ENCODE data around the gene IL1R2.
"Not testable (repeated sequence)": the region's sequence is repeated elsewhere in the genome, so short reads cannot be mapped to it uniquely, and the experiment has no call there.

Gene IL1R2

DNA sequence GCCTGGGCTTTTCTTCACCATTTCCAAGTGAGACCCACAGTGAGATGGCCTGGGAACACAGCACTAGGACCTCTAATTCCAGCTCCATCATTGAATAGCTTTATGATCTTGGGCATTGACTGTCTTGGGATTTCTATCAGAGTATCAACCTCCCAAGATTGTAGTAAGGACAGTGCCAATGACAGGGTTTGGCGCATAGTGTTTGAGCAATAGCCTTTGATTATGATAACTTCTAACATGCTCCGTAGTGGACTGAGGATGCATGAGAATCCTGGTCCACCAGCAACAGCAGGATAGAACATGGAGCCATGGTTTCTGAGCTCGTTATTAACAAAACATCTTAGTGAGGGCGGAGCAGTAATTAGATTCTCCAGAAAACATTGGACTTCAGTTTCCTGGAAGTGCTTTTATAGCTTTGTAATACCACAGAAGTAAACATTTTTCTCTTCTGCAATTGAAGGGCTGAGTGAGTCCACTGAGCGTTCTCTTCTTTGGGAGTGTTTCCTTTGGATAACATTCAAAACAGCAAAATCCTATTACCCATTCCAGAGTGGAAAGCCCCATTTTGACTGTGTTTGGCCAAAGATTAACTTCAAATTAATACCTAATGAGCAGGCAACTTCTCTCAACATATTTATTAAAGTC lies 63.7 kb downstream of the IL1R2 start:
- H3K27ac ChIP-seq: no peak overlapping the region
- no peak for DNase-seq (ENCODE audit: low read depth, low spot score)

DNA sequence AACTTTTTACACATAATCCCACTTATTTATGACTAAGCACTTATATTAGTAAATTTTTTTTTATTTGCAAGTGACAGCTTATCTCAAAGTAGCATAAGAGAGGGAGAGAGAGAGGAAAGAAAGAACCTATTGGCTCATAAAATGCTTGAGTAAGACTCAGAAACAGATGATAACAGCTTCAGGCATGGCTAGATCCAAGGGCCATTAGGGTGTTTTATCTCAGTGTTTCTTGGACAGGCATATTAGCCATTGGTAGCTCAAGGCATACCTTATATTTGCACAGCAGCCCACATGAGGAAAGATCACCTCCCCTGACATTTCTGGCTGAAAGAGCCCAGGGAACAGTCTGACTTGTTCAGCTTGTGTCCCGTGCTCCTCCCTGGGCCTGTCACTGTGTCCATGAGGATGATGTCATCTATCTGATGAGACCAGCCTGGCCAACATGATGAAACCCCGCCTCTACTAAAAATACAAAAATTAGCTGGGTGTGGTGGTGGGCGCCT lies 64.4 kb downstream of the IL1R2 start:
- no peak for DNase-seq (ENCODE audit: low read depth, low spot score)
- H3K27ac ChIP-seq: no peak overlapping the region

DNA sequence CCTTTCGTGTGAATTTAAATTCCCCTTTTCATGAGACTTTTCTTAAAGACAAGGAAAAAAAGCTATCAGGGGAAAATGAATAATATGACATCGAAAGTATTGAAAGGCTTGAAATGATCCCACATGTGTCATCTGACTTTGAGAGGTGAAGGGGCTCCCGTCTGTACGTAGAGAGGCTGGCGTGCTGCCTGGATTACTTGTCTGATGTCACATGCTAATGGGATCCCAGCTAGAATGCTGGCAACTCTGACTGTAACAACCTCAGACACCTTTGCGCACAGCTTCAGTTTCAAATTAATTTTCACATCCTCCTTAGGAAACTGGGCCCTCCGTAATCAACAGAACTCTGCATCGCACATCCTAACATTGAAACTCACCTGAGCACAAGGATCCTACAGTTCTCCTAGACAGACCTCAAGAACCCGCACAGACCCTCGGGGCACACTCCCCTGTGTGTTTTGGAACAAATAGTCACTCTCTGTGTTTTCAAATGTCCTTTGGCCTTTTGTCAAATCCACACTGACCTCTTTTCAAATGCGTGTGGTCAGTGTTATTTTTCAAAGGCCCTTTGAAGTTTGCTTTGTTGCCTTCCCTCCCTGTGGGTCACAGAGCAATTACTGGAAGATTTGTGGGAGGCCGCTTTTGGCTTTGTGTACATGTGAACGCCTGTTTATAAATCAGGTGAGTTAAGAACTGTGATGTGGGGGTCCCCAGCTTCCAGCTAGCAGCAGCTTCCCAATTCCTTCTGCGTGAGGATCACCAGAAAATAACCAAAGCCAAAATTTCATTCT lies 65.9 kb downstream of the IL1R2 start:
- H3K27ac ChIP-seq: no peak overlapping the region
- no peak for DNase-seq (ENCODE audit: low read depth, low spot score)

DNA sequence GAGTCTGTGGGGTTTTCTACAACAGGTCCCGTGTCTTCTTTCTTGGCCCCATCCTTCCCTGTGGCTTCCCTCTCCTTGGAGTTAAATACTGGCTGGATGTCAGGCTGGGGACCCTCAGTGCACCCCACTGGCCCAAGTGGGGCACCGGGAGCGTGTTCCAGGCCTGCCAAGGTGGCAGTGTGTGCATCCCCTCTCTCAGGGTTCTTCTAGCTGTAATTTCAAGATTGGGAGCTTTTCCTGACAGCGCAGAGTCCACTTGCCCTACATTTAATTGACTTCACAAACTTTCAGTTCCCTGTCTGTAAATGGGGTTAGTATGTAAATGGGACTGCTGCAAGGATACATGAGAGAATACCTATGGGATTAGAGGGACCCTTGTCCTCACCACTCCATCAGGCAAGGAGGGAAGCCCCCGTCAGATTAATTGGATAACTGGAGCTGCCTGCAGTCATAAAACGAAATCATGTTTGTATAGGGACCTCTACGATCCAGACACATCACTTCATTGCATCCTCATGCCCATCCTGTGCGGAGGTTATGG lies 66.6 kb downstream of the IL1R2 start:
- no peak overlapping the region for H3K27ac ChIP-seq
- DNase-seq (ENCODE audit: low read depth, low spot score): no peak

DNA sequence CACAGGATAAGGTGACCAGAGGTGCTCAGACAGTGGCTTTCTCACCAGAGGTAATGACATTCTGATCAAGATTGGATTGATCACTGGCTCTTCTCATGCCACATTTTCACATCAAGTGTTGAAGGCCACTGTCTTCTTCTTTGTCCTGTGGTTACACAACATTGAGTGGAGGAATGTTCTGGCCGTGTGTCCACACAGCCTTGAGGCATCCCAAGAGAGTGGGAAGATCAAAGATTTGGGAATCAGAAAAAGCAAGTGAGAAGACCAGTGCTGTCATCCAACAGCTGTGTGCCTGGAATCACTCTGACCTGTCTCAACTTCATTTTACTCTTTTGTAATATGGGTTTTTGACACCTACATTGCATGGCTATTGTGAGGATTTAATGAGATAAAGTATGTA lies 67.4 kb downstream of the IL1R2 start:
- no peak for DNase-seq (ENCODE audit: low read depth, low spot score)
- H3K27ac ChIP-seq: no peak overlapping the region

DNA sequence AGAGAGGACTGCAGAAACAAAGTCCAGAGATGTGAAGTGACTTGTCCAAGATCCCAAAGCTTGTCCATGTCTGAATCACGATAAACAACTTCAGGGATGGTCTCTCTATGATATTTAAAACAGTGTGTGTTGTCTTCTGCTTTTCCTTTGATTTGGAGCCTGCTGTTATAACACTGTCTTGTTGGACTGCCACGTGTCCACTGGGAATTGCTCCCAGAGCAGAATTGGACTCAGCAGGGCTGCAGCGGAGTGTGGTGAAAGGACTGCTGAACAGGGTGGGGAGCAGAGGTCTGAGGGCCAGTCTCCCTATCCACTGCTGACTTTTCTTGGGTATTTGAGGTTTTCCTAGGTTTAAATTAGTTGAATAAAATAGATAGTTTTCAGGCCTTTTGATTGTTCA lies 68.3 kb downstream of the IL1R2 start:
- no peak for DNase-seq (ENCODE audit: low read depth, low spot score)
- H3K27ac ChIP-seq: no peak overlapping the region

DNA sequence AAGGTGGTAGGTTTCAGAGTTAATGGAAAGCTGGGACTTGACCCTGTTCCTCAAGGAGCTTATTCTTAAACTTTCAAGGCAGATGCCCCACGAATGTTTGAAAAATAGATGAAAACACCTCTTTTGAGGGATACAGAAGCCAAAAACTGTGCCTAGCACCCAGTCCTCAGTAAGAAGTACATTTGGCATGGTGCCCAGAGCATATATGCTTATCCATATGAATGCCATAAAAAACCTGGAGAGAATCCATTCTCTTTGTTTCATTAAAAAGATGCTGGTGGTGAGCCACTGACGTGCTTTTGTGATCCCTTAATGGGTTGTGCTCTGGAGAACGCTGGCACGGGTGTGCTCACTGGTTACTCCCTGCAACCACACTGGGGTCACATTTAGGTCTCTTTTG lies 69.0 kb downstream of the IL1R2 start:
- H3K27ac ChIP-seq: no peak overlapping the region
- DNase-seq (ENCODE audit: low read depth, low spot score): no peak

DNA sequence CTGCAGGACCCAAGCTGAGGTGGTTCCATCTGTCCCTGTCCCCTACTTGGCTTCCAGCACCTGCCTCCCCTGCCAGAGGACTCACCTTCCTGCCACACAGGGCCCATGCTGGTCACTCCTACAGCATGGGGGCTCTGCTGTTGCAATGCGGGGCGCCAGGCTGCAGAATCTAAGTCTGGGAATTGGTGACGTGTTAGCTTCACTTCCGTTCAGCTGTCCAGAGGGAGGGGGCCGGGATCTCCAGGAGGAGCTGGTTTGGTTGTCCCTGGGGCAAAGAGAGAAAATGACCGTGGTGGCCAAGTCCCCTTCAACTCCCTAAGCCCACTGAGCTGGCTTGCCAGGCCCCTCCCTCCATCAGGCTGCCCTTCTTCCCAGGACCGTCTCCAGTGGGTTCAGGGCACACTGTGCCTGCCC lies 69.5 kb downstream of the IL1R2 start:
- no peak overlapping the region for H3K27ac ChIP-seq
- no peak for DNase-seq (ENCODE audit: low read depth, low spot score)

DNA sequence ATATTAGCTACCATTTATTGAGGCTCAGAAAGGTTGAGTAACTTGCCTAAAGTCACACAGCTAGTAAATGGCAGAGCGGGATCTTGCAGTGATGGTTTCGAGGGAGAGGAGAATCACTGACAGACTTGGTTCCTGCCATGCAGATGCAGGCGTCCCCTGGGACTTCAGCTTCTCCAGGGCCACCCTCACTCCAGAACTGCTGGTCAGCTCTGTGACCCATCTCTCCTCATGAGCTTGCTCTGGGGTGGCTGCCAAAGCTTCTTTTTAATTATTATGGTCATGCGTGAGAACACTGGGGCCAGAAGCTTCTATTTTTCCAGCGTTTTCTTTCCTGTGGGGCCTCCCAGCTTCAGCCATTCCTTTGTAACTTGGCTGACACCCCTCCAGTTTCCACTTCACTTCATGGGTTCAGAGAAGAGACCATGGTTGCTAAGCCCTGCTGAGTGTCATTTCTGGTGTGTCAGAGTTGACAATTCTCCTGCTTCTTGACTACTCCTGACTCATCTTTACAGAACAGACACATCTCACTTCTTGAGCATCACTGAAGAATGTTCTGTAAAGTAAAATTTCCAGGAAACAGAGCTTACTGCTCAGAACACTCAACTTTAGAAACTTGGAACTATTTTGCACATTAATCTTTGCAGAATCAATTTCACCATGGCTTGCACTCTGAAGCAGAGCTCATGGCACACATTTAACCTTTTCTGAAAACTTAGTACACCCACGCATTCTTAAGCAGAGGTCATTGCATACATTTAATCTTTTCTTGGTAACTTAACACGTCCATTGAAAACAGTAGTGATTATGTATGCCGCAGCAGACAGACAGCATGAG lies 70.4 kb downstream of the IL1R2 start:
- H3K27ac ChIP-seq: no peak overlapping the region
- DNase-seq (ENCODE audit: low read depth, low spot score): no peak

DNA sequence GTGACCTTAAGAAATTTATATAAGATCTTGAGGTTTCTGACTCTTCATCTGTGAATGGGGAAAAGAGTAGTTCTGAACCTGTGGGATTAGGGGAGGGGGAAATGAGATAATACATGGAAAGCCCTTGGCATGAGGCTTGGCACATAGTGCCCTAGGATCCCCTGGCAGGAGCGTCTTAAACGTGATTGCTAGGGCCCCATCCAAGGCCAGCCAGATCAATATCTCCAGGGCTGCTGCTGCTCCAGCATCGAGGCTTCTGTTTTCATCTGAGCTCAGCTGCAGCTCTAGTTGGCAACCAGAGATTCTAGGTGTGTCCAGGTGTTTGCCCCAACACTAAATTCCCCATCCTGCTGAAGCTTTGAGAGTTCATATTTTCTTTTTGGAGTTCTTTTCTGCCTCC lies 71.0 kb downstream of the IL1R2 start:
- no peak for DNase-seq (ENCODE audit: low read depth, low spot score)
- no peak overlapping the region for H3K27ac ChIP-seq

DNA sequence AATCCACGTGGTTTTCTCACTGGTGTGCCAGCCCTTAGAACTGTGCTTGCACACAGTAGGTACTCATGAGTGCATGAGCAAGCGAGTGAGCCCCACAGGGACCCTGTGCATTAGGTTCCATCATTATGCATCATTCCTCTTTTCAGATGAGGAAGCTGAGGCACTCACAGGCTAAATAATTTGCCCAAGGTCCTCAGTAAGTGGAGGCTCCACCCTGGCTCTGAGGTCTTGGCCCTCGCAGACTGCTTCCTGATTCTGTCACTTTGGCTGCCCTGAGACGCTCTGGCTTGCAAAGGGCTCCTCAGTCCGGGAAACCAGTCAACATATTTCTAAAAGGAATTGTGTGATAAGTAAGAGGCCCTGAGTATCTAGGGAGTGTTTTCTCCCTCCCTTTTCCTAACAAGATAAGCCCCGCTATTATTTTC lies 71.7 kb downstream of the IL1R2 start:
- peak overlapping the region; percentile 62 for H3K27ac ChIP-seq
- no peak for DNase-seq (ENCODE audit: low read depth, low spot score)

DNA sequence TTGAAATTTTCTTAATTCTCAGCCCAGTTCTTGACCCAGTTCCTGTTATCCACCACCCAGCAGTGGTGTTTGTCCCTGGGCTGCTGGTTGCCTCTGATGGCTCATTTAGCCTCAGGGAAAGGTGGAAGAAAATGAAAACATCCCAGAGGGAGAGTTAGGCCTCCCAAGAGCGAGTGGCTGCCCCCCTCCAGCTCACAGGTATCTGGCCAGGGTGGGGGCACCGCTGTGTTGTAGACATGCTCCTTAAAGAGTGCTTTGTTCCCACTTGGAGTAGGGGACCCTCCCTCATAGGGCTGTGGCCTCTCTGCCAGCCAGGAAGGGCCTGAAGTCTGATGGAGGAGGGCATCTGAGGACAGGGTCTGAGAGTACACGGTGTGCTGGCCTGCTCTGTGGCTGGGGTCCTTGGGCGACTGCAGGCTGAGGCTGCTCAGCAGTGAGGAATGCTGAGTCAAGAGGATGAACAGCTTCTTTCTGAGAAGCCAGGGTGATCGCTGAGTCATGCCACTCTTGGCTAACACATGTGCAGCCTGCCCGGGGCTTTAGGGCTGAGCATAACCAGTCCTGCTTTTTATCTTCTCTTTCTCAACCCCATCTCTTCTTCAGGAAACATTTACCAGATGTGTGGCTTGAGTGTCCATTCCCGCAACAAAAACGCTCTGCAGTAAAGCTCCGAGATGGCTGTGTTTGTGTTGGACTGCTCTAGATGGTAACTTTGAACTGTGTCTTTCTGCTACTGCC lies 72.3 kb downstream of the IL1R2 start:
- H3K27ac ChIP-seq: peak overlapping the region; percentile 62

DNA sequence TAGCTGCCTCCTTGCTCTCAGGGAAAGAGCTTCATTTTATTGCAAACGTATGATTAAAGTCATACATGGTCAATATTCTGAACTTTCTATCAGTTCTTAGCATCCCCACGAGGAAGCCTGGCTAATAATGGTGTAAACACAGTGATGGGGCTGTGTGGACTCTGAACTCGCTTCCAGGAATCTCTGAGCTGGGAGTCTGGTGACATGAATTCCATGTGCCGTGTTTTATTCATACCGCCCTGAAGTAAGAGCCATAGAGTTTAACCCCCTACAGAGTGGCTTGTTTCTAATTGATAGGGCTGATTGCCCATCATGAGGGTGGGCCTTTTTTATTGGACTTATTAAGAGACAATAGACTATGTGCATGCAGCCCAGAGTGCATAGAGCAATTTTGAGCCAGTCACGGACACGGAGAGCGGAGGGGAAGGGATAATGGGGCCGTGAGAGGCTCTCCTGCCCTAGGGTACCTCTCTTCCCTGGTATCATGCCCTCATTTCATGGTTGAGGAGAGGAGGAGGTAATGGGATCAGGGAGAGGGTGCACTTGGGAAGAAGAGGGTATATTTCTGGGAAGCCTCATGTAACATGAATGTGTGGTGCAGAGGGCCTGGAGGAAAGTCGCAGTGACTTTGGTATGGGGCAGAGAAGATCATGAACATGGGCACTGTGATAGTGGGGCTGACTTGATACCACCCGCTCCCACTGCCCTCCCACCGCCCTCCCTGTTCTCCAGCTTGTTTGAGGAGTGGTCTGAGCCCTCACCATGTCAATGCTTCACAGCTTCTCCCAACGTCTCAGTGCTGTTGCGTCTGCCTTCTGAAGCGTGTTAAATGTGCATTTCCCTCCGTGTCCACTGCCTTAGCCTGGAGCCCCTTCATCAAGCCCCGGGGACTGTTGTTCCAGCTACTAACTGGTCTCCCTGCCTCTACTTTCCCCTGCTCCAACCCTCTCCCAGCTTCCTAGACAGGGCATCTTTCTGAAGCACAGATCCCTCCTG lies 73.2 kb downstream of the IL1R2 start:
- no peak for DNase-seq (ENCODE audit: low read depth, low spot score)
- H3K27ac ChIP-seq: peak overlapping the region; percentile 62

More for the DNA sequence above, 72.3 kb downstream of the IL1R2 start:
- peak; percentile 74 for DNase-seq (ENCODE audit: low read depth, low spot score)

DNA sequence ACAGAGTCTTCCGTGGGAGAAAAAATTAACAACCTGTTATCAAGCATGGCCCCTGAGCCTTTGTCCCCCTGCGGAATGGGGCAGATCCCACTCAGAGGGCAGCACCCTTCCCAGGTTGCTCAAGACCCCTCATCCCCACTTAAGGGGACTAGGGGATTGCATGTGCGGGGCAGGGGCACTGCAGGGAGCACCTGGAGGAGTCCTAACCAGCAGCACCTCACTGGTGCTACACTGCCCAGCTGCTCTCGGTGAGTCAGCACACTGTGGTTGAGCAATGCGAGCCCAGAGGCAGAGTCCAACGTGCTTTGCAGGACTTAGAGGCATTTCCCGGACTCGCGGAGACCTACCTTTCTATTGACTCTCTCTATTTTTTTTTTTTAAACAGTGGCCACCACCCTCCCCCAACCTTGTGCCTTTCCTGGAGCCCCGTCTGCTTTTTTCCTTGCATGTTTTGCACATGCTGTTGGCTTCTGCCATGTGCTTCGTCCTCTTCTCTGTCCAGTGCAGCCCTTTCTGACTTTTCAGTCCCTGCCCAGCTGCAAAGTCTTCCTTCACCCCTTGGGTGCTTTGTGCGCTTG lies 74.0 kb downstream of the IL1R2 start:
- peak; percentile 24 for DNase-seq (ENCODE audit: low read depth, low spot score)
- H3K27ac ChIP-seq: no peak overlapping the region

DNA sequence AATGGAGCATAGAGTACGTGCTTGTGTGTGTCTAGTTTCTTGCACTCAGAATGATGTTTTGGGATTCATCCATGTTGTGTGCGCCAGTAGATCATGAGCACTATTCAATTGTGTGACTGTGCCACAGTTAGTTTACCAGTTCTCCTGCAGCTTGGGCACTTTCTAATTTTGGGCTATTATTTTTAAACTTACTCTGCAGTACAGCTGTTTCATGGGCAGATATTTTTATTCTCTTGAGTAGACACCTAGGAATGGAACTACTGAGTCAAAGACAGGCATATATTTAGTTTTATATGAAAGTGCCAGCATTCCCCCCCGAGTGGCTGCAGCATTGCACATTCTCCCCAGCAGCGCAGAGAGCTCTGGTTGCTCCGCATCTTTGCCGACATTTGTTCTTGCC lies 74.8 kb downstream of the IL1R2 start:
- DNase-seq (ENCODE audit: low read depth, low spot score): no peak
- no peak overlapping the region for H3K27ac ChIP-seq

DNA sequence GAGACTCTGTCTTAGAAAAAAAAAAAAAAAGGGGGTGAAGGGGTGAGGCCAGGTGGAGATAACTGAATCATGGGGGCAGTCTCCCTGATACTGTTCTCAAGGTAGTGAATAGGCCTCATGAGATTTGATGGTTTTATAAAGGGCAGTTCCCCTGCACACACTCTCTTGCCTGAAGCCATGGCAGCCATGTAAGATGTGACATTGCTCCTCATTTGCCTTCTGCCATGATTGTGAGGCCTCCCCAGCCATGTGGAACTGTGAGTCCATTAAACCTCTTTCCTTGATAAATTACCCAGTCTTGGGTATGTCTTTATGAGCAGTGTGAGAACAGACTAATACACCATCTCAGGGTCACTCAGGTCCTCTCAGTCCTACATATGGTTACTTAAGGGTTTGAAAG lies 76.4 kb downstream of the IL1R2 start:
- H3K27ac ChIP-seq; DNase-seq (ENCODE audit: low read depth, low spot score): not testable (repeated sequence)

DNA sequence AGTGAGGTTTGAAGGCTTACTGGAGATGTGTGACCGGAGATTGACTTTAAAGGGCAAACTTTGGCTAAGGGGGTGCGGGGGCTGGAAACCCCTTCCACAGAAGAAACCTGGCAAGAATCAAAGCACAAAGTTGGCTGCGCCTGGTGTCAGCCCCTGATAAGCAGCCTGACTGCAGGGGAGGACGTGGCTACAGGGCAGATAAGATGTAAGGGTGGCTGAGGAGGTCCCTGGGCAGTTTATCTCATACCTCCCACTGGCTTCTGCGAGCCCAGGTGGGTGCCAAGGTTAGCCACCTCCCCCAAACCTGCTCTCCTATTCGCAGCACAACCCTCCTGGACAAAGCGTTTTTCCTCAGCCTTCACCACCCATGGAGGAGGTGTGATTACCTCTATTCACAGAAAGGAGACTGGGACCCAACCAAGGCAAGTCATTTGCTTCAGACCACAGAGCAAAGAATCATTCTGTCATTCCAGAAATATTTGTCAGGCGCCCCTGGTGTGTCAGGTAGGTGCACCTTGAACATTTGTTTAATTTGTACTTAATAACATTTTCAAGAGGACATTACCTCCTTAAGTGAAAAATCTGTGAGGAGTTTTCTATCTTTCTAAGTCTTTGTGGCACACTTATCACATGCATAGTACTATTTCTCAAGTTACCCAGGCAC lies 77.7 kb downstream of the IL1R2 start:
- DNase-seq (ENCODE audit: low read depth, low spot score): no peak

More for the DNA sequence above, 77.7 kb downstream of the IL1R2 start:
- H3K27ac ChIP-seq: no peak overlapping the region
